H4 (cell line): ENCODE data around the gene KCNAB1. TPM values are rescaled to one million over a fixed set of nuclear protein-coding genes. Genes with fewer than 3 reads are reported as not detected.
"Not testable (repeated sequence)": the region's sequence is repeated elsewhere in the genome, so short reads cannot be mapped to it uniquely, and the experiment has no call there.

ENCODE experiments used
- DNase-seq: peaks from one replicate; pipeline ENCODE4 v3.0.0-alpha.2; 2015; ENCODE audit warnings: low spot score
- total RNA-seq: library from RNA; depleted of rRNA; stranded (reverse); fragments of >200 nt; shearing (Covaris generic); gene quantifications from 2 replicates; pipeline ENCODE4 v1.2.3, GENCODE V29; 2014; rRNA removed

Gene KCNAB1
- 0.10 and 0.33 TPM in 2 replicates for total RNA-seq

- DNase-seq, result no peak
Observed at GRCh38 chr3:156120528-156121251, at the start of gene KCNAB1. KCNAB1 (plus strand) TSS chr3:156120578.

DNA sequence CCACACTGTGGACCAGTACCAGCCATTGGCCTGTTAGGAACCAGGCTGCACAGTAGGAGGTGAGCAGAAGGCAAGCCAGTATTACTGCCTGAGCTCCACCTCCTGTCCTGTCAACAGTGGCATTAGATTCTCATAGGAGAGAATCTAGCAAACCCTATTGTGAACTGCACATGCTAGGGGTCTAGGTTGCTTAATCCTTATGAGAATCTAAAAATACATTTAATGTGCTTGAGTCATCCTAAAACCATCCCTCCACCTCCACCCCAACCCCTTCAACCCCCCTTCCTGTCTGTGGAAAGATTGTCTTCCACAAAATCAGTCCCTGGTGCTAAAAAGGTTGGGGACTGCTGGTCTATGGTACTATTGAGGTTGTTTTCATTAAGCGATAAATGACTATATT, 49.3 kb upstream of the KCNAB1 start:
- no peak for DNase-seq

DNA sequence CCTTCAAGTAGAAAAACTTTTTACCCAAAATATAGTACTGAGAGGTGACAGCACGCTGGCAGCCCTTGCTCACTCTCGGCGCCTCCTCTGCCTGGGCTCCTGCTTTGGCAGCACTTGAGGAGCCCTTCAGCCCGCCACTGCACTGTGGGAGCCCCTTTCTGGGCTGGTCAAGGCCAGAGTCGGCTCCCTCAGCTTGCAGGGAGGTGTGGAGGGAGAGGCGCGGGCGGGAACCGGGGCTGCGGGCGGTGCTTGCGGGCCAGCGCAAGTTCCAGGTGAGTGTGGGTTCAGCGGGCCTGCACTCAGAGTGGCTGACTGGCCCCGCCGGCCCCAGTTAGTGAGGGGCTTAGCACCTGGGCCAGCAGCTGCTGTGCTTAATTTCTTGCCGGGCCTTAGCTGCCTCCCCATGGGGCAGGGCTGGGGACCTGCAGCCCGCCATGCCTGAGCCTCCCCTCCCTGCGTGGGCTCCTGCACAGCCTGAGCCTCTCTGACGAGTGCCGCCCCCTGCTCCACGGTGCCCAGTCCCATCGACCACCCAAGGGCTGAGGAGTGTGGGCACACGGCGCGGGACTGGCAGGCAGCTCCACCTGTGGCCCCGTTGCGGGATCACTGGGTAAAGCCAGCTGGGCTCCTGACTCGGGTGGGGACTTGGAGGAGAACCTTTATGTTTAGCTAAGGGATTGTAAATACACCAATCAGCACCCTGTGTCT, 47.3 kb upstream of the KCNAB1 start:
- not testable (repeated sequence) for DNase-seq

DNA sequence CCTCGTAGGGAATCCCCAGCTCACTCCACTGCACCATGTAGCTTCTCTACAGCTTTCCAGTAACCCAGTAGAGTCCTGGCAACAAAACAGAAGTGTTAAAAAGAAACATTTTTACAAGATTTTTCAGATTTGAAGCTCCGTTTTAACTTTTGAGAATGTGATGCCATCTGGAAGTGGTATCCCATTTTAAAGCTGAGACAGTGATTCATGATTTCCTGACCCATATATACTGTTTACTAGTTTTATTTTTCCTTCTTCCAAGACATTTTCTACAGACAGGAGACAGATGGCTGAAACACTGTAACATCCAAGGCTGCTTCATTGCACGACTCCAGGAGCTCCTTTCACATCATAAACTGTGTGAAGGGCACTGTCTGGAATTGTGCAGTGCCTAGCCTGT, 30.3 kb upstream of the KCNAB1 start:
- DNase-seq, result no peak

- DNase-seq, result no peak
Observed at GRCh38 chr3:156093964-156094363, 26.4 kb upstream of the KCNAB1 start.

DNA sequence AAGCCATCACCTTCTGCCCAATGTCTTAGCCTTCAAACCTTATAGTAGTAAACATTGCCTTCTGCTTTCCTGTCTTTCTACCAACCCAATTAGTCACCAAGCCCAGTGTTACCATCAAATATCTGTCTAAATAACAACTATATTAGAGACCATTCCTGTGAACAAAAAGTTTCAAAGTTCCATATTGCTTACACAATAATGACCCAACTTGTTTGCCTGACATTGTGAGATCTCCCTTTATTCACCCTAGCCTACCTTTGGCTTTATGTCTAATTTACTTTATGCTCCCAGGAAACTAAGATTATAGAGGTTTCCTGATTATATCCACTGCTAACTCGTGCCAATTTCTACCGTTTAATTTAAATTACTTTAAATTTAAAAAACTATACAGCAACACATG, 26.0 kb upstream of the KCNAB1 start:
- no peak for DNase-seq

DNA sequence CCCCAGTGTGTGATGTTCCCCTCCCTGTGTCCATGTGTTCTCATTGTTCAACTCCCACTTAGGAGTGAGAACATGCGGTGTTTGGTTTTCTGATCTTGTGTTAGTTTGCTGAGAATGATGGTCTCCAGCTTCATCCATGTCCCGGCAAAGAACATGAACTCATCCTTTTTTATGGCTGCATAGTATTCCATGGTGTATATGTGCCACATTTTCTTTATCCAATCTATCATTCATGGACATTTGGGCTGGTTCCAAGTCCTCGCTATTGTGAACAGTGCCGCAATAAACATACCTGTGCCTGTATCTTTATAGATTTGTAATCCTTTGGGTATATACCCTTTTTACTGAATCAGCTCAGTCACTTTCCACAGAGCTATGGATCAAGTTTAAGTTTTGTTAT, 24.7 kb upstream of the KCNAB1 start:
- not testable (repeated sequence) for DNase-seq

- no peak for DNase-seq
Observed at GRCh38 chr3:156098437-156099035, 21.8 kb upstream of the KCNAB1 start.

- DNase-seq, result not testable (repeated sequence)
Observed at GRCh38 chr3:156099348-156099747, 21.0 kb upstream of the KCNAB1 start.

DNA sequence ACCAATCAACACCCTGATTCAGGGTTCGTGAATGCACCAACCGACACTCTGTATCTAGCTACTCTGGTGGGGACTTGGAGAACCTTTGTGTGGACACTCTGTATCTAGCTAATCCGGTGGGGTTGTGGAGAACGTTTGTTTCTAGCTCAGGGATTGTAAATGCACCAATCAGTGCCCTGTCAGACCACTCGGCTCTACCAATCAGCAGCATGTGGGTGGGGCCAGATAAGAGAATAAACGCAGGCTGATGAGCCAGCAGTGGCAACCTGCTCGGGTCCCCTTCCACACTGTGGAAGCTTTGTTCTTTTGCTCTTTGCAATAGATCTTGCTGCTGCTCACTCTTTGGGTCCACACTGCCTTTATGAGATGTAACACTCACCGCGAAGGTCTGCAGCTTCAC, 20.4 kb upstream of the KCNAB1 start:
- DNase-seq, result not testable (repeated sequence)

DNA sequence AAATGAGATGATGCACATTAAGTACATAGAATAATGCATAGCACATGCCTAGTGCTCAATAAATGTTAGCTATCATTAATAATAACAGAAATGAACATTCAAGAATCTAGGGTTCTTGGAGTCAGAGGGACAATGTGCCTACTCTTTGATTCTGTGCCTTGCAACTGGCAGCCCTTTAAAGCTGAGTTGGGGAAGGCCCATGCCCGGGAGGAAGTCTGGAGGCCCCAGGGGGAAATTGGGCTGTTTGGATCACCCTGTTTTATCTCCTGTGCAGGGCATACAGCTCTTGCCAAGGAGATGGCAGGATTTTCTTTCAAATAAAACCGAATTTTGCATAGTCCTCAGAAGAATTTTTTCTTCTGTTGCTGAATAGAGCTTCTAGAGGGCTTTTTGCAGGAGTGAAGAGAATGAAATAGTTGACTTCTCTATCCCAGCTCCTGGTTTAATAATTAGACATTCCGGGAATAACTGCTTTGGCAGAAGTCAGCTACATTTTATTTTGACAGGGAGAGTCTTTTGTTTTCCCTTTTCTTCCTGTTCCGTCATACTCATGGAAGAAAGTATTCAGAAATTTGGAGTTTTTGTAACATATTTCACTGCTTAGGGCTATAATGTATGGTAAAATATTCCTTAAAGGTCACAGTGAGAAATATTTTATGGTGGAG, 18.0 kb upstream of the KCNAB1 start:
- DNase-seq, result no peak

GRCh38 chr3:156106721-156107373, 13.5 kb upstream of the KCNAB1 start:
- no peak for DNase-seq

- no peak for DNase-seq
Observed at GRCh38 chr3:156107504-156107903, 12.9 kb upstream of the KCNAB1 start.

GRCh38 chr3:156108616-156109015, 11.8 kb upstream of the KCNAB1 start:
- no peak for DNase-seq

DNA sequence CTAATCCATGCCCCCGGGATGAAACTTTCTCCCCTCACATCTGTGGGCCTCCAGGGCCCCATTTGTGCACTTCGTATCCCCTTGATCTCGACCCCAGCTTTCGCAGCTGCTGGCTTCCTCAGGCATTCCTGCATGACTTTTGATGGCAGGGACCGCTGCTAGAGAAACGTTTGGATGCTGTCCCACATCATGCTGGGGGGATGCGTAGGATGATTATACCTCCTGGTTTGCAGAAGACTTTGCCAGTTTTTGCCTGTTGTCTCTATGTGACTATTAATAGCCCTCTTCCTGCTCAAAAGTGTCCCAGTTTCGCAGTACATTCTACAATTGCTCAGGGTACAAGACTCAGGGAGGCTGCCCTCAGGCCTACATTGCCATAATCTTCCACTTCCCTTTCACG, 10.4 kb upstream of the KCNAB1 start:
- no peak for DNase-seq

- DNase-seq, result no peak
Observed at GRCh38 chr3:156126467-156126866, 6.1 kb downstream of the KCNAB1 start.

GRCh38 chr3:156131241-156131640, 10.9 kb downstream of the KCNAB1 start:
- no peak for DNase-seq

DNA sequence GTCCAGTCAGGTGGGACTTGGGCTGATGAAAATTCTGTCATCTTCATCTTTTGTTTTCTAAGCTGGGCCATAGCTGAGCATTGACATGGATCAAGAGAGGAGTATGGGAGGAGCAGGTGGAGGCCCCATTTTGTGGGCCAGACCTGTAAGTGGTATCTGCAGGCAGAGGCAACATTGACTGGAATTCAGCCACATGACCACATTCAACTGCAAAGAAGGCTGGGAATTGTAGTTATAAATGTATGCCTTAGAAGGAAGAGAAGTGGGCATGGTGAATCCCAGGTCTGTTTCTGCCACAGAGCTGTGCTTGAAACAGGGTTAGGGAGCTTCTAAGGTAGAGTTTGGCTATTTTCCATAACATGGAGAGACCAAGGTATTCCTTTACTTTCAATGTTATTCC, 11.4 kb downstream of the KCNAB1 start:
- DNase-seq, result no peak

DNA sequence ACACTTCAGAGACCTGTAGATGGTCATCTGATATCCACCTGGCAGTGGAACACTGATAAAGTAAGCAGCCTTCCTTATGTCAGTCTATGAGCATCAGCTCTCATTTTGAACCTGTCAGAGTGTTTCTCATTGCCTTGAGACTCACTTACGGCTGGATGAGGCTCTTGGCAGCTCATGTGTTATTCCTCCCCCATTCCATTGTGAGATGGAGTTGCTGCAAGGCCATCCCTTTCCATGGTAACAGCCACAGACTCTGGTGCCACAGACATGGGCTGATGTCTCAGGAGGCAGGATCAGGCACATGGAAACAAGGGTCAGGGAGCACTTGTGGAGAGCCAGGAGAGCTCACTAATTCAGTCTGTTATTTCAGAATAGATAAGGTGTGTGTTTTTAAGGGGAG, 11.9 kb downstream of the KCNAB1 start:
- no peak for DNase-seq

GRCh38 chr3:156133076-156133475, 12.7 kb downstream of the KCNAB1 start:
- DNase-seq, result no peak

- peak; percentile 16 for DNase-seq
Observed at GRCh38 chr3:156135921-156136638, 15.7 kb downstream of the KCNAB1 start.
